Measurements from ENCODE around the gene KCNN4. TPM values are rescaled to one million over a fixed set of nuclear protein-coding genes. Genes with fewer than 3 reads are reported as not detected.
A peak's percentile ranks its signal among the peaks of the same experiment; 100 is the strongest.

KCNN4 gene
- total and polyA plus RNA-seq, 2 of the 13 experiments (the other 11 are each of a cell fraction or from before 2014, with no cell fraction given): 0.13 to 0.25 TPM

DNA sequence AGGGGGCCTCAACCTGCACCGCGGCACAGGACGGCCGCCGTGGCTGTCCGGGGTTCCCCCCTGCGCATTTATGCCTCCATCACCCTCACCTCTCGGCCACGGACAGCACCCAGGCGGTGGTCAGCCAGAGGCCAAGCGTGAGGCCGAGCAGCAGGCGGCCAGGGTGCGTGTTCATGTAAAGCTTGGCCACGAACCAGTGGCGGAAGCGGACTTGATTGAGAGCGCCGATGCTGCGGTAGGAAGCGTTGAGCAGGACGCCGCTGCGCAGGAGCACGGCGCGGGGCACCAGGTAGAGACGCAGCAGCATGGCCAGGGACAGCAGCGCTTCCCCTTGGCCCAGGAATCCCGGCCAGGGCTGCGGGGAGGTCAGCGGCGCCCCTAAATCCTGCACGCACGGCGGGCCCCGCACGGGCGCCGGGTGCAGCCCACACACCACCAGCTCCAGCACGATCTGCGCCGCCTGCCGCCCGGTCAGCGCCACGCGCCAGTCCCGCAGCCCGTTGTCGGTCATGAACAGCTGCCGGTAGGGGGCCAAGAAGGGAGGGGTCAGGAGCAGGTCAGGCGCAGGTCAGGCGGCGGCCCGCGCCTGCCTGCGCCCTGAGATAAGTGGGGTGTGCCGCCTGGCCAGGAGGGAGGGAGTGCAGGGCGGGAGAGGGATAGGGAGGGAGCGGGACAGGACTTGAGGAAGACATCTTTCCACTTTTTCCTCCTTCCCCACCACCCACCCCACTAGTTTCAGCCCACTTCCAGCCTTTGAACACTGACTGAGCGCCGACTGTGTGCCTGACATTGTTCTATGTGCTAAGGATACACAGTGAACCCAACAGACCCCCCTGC lies 6.5 kb downstream of the KCNN4 start (continued):
- no peak for TF ChIP-seq RFXANK (CRISPR knock-in tag; IDR thresholded peaks at IDR 0.05)
- TF ChIP-seq ZNF704 (CRISPR knock-in tag; IDR thresholded peaks at IDR 0.05; ENCODE audit: borderline replicate concordance): no peak
- TF ChIP-seq HNF1B (CRISPR knock-in tag; IDR thresholded peaks at IDR 0.05): peak; percentile 50; the same call in 1 of the 2 replicates
- TF ChIP-seq FOXM1 (CRISPR knock-in tag; IDR thresholded peaks at IDR 0.05): no peak
- no peak for TF ChIP-seq PAWR (CRISPR knock-in tag; IDR thresholded peaks at IDR 0.05; ENCODE audit: borderline replicate concordance)
- no peak for TF ChIP-seq SRSF1 (optimal IDR thresholded peaks at IDR 0.05; ENCODE audit: low read depth, low read length)
- peak; percentile 54; the same call in 1 of the 2 replicates for TF ChIP-seq NFKB2 (CRISPR knock-in tag; IDR thresholded peaks at IDR 0.05; ENCODE audit: borderline replicate concordance)
- no peak; the same call in 1 of the 2 replicates for TF ChIP-seq ZNF784 (CRISPR knock-in tag; IDR thresholded peaks at IDR 0.05; ENCODE audit: borderline replicate concordance)
- TF ChIP-seq MEIS2 (CRISPR knock-in tag; IDR thresholded peaks at IDR 0.05): no peak
- TF ChIP-seq, protein P1, sequence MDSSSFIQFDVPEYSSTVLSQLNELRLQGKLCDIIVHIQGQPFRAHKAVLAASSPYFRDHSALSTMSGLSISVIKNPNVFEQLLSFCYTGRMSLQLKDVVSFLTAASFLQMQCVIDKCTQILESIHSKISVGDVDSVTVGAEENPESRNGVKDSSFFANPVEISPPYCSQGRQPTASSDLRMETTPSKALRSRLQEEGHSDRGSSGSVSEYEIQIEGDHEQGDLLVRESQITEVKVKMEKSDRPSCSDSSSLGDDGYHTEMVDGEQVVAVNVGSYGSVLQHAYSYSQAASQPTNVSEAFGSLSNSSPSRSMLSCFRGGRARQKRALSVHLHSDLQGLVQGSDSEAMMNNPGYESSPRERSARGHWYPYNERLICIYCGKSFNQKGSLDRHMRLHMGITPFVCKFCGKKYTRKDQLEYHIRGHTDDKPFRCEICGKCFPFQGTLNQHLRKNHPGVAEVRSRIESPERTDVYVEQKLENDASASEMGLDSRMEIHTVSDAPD (CRISPR knock-in tag; IDR thresholded peaks at IDR 0.05): peak; percentile 39; the same call in 1 of the 2 replicates
- TF ChIP-seq ZNF782 (CRISPR knock-in tag; IDR thresholded peaks at IDR 0.05; ENCODE audit: borderline replicate concordance): peak; percentile 85; the same call in 1 of the 2 replicates
- no peak for TF ChIP-seq NFATC3 (CRISPR knock-in tag; IDR thresholded peaks at IDR 0.05)
- TF ChIP-seq ZNF563 (CRISPR knock-in tag; IDR thresholded peaks at IDR 0.05): no peak
- TF ChIP-seq, protein P2, sequence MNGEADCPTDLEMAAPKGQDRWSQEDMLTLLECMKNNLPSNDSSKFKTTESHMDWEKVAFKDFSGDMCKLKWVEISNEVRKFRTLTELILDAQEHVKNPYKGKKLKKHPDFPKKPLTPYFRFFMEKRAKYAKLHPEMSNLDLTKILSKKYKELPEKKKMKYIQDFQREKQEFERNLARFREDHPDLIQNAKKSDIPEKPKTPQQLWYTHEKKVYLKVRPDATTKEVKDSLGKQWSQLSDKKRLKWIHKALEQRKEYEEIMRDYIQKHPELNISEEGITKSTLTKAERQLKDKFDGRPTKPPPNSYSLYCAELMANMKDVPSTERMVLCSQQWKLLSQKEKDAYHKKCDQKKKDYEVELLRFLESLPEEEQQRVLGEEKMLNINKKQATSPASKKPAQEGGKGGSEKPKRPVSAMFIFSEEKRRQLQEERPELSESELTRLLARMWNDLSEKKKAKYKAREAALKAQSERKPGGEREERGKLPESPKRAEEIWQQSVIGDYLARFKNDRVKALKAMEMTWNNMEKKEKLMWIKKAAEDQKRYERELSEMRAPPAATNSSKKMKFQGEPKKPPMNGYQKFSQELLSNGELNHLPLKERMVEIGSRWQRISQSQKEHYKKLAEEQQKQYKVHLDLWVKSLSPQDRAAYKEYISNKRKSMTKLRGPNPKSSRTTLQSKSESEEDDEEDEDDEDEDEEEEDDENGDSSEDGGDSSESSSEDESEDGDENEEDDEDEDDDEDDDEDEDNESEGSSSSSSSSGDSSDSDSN (CRISPR knock-in tag; IDR thresholded peaks at IDR 0.05): peak; percentile 69
- TF ChIP-seq ZNF331 (CRISPR knock-in tag; IDR thresholded peaks at IDR 0.05): no peak
- TF ChIP-seq FIP1L1 (IDR thresholded peaks at IDR 0.05; ENCODE audit: borderline replicate concordance, insufficient read depth, low read depth, low read length): no peak
- TF ChIP-seq HMG20B (CRISPR knock-in tag; conservative IDR thresholded peaks at IDR 0.05): no peak
- no peak for TF ChIP-seq NFYB (CRISPR knock-in tag; IDR thresholded peaks at IDR 0.05)
- TF ChIP-seq SUZ12 (IDR thresholded peaks at IDR 0.05; ENCODE audit: low read depth, low read length): no peak
- TF ChIP-seq NCOR1 (IDR thresholded peaks at IDR 0.05; ENCODE audit: borderline replicate concordance, low read length): no peak
- no peak for TF ChIP-seq ZNF235 (CRISPR knock-in tag; IDR thresholded peaks at IDR 0.05; ENCODE audit: borderline replicate concordance)
- peak; percentile 54 for TF ChIP-seq NR2F6 (IDR thresholded peaks at IDR 0.05)
- peak; percentile 81 for TF ChIP-seq NR2F6 (CRISPR knock-in tag; IDR thresholded peaks at IDR 0.05)
